22Rv1 (cell line): Measurements from ENCODE around the gene SENP8.

Experiments
- CTCF ChIP-seq: fragments of 450-650 bp; IDR thresholded peaks from 2 replicates; pipeline ENCODE4 v1.5.1; 2017; ENCODE audit warnings: mild to moderate bottlenecking
- ZFX ChIP-seq: fragments of 450-650 bp; IDR thresholded peaks from 2 replicates; pipeline ENCODE4 v1.6.1; 2017; ENCODE audit warnings: antibody characterized with exemption, borderline replicate concordance

GRCh38 chr15:72112116-72112515 is 6.1 kb upstream of the SENP8 start:
- no peak for TF ChIP-seq CTCF
- TF ChIP-seq ZFX: no peak
